ENCODE results near the gene PNMA6E. TPM values are rescaled to one million over a fixed set of nuclear protein-coding genes. Genes with fewer than 3 reads are reported as not detected.

The PNMA6E gene
- total and polyA plus RNA-seq, 4 donors = not detected

Small RNA genes within 50 kb of the gene (small RNA-seq; reads per million reads assigned to genes)
- not detected for gene AC152007.1 (ENCODE audit: low replicate concordance)
- not detected for gene RN7SL667P (ENCODE audit: low replicate concordance)

Other genes with a start within 250 kb of the PNMA6E start
- not detected for gene MAGEA1, start 222.1 kb downstream of the PNMA6E start, total RNA-seq
- gene MAGEA1, start 222.1 kb downstream of the PNMA6E start, polyA plus RNA-seq (ENCODE audit: insufficient read length in 2 of 2) = not detected
- gene PNMA6F, start 79.6 kb downstream of the PNMA6E start, total RNA-seq = 1 to 10 TPM; 1.4 to 3.7 TPM
- gene PNMA6F, start 79.6 kb downstream of the PNMA6E start, polyA plus RNA-seq (ENCODE audit: insufficient read length in 2 of 2) = 1 to 10 TPM; 7.4 to 8.9 TPM
- gene ZNF275, start 67.2 kb downstream of the PNMA6E start, total RNA-seq = 10 to 100 TPM; 13.7 to 14.1 TPM
- gene ZNF275, start 67.2 kb downstream of the PNMA6E start, polyA plus RNA-seq (ENCODE audit: insufficient read length in 2 of 2) = 10 to 100 TPM; 22.8 to 26.2 TPM
- gene ZFP92, start 10.1 kb upstream of the PNMA6E start, total RNA-seq = 1 to 10 TPM; 1.6 to 1.8 TPM
- 1 to 10 TPM; 2.6 to 2.7 TPM for gene ZFP92, start 10.1 kb upstream of the PNMA6E start, polyA plus RNA-seq (ENCODE audit: insufficient read length in 2 of 2)
- gene TREX2, start 44.7 kb upstream of the PNMA6E start, total RNA-seq = under 1 TPM in 1 of 2 donors, not detected in 1; 0.77 TPM
- under 1 TPM; 0.41 to 0.50 TPM for gene TREX2, start 44.7 kb upstream of the PNMA6E start, polyA plus RNA-seq (ENCODE audit: insufficient read length in 2 of 2)
- 10 to 100 TPM; 11.6 to 36.2 TPM for gene HAUS7, start 69.2 kb upstream of the PNMA6E start, total RNA-seq
- gene HAUS7, start 69.2 kb upstream of the PNMA6E start, polyA plus RNA-seq (ENCODE audit: insufficient read length in 2 of 2) = 10 to 100 TPM; 20.3 to 33.4 TPM
- gene BGN, start 93.6 kb upstream of the PNMA6E start, total RNA-seq = 10 to 100 TPM; 40.2 to 68.0 TPM
- gene BGN, start 93.6 kb upstream of the PNMA6E start, polyA plus RNA-seq (ENCODE audit: insufficient read length in 2 of 2) = 100 to 1,000 TPM in 1 of 2 donors, 10 to 100 TPM in 1; 98.9 to 136 TPM
- 10 to 100 TPM; 11.8 to 14.8 TPM for gene ATP2B3, start 116.3 kb upstream of the PNMA6E start, total RNA-seq
- 10 to 100 TPM; 18.4 to 20.1 TPM for gene ATP2B3, start 116.3 kb upstream of the PNMA6E start, polyA plus RNA-seq (ENCODE audit: insufficient read length in 2 of 2)
- 10 to 100 TPM; 14.8 to 19.8 TPM for gene CCNQ, start 197.8 kb upstream of the PNMA6E start, total RNA-seq
- gene CCNQ, start 197.8 kb upstream of the PNMA6E start, polyA plus RNA-seq (ENCODE audit: insufficient read length in 2 of 2) = 10 to 100 TPM; 28.7 to 29.3 TPM
- under 1 TPM; 0.55 to 0.79 TPM for gene DUSP9, start 245.9 kb upstream of the PNMA6E start, total RNA-seq
- gene DUSP9, start 245.9 kb upstream of the PNMA6E start, polyA plus RNA-seq (ENCODE audit: insufficient read length in 2 of 2) = 1 to 10 TPM; 2.1 to 3.1 TPM

Data from spinal cord (tissue), 4 donors.